Calu3 (cell line): ENCODE measurements around the gene SH2D4B. TPM values are rescaled to one million over a fixed set of nuclear protein-coding genes. Genes with fewer than 3 reads are reported as not detected.
A peak's percentile ranks its signal among the peaks of the same experiment; 100 is the strongest.

Experiments
- BruUV-seq: library from RNA; stranded (reverse); fragments of 400-500 nt; replicated peaks from 2 replicates; lab custom pipeline; 2021; lab: Mats Ljungman, UMichigan
- CTCF ChIA-PET: fragments of 300-600 bp; sonication (Branson Sonifier 250); formaldehyde crosslinking; loops from one replicate; lab custom pipeline; 2022; ENCODE audit warnings: antibody characterized with exemption; lab: Charles Lee
- DNase-seq: peaks from one replicate; pipeline ENCODE4 v3.0.0; 2022
- H3K27ac Mint-ChIP-seq: one replicate; pipeline ENCODE4 v1.8.0; 2022; ENCODE audit warnings: mixed read lengths; ENCODE audit not compliant: unreplicated experiment
- H3K27me3 Mint-ChIP-seq: one replicate; pipeline ENCODE4 v1.8.0; 2022; ENCODE audit warnings: mixed read lengths; ENCODE audit not compliant: unreplicated experiment
- H3K36me3 Mint-ChIP-seq: one replicate; pipeline ENCODE4 v1.8.0; 2022; ENCODE audit warnings: mild to moderate bottlenecking, moderate library complexity, mixed read lengths; ENCODE audit not compliant: insufficient read depth, unreplicated experiment
- H3K4me1 Mint-ChIP-seq: one replicate; pipeline ENCODE4 v1.8.0; 2022; ENCODE audit warnings: mild to moderate bottlenecking, low read depth, mixed read lengths; ENCODE audit not compliant: unreplicated experiment
- H3K4me3 Mint-ChIP-seq: one replicate; pipeline ENCODE4 v1.8.0; 2022; ENCODE audit warnings: mild to moderate bottlenecking, low read depth, moderate library complexity, mixed read lengths; ENCODE audit not compliant: unreplicated experiment
- H3K9me3 Mint-ChIP-seq: one replicate; pipeline ENCODE4 v1.8.0; 2022; ENCODE audit warnings: low read depth, mixed read lengths; ENCODE audit not compliant: unreplicated experiment
- intact Hi-C: fragments of 100-400 bp; cut with micrococcal nuclease; formaldehyde crosslinking; loops from one replicate; pipeline ENCODE4 v1.10.0; 2022; ENCODE audit not compliant: unreplicated experiment
- total RNA-seq: library from RNA; stranded (reverse); gene quantifications from 2 replicates; pipeline ENCODE4 v1.2.3, GENCODE V29; 2022
- TF ChIP-seq, protein P1 (sequence below): fragments of 200-600 bp; IDR thresholded peaks from one replicate; pipeline ENCODE4 v1.8.0; 2022; ENCODE audit warnings: antibody characterized with exemption; ENCODE audit not compliant: unreplicated experiment

The SH2D4B gene
- total RNA-seq, 1 experiment from 2014 or later = not detected

DNA sequence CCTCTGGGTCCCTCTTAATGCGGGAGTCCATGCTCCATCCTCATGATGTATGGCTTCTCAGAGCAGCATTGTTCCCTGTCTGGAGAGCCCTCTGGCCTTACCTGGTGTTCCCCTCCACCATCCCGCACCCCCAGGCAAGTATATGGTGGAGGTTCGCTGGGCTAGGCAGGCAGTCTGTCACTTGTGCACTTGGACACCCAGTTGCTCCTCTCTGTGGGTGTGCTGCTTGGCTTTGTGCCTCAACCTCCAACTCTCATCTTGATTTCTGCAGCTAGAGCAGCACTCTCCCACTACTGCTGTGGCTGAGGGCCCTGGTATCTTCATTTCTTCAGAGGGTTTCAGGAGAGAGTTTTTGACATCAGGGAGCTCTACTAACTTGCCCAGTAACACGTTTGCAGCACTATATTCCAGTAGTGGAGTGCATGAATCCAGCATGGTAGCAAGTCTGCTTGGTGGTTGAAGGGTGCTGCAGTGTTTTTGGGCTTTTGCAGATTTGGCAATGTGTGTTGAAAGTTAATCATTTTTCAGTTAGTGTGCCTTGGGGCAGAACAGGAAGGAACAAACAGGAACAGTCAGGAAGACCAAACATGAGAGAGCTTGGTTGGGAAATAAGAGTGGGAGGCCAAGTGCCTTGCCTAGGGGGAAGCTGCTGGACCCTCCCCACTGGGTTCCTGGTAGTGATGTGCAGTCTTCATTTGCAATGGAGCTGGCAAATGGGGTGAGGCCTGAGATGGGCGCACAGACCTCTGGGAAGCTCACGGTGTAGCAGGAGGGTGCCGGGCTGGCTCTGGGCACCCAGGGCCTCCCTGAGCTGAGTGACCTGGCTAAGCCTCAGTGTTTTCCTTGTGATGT lies 46.2 kb upstream of the SH2D4B start:
- Mint-ChIP-seq H3K27me3 (no peaks in the 10 kb centered on the region), H3K4me1 (peaks cover 53% of the 10 kb centered on the region), H3K4me3 (no peak overlapping the region), H3K9me3 (no peaks in the 10 kb centered on the region), H3K27ac (peak overlapping the region; percentile 7), H3K36me3 (peaks cover 8% of the 10 kb centered on the region)
- no peak for DNase-seq
- CTCF ChIA-PET = interaction anchor here (1.2 to 1.4 kb wide), 3 partner anchors 10 to 47 kb away, joined by 3 to 7 read pairs (median 3); no protein-coding TSS in a partner anchor
- BruUV-seq = no TSS peak
- intact Hi-C loops = no loop called here
- TF ChIP-seq, protein P1, sequence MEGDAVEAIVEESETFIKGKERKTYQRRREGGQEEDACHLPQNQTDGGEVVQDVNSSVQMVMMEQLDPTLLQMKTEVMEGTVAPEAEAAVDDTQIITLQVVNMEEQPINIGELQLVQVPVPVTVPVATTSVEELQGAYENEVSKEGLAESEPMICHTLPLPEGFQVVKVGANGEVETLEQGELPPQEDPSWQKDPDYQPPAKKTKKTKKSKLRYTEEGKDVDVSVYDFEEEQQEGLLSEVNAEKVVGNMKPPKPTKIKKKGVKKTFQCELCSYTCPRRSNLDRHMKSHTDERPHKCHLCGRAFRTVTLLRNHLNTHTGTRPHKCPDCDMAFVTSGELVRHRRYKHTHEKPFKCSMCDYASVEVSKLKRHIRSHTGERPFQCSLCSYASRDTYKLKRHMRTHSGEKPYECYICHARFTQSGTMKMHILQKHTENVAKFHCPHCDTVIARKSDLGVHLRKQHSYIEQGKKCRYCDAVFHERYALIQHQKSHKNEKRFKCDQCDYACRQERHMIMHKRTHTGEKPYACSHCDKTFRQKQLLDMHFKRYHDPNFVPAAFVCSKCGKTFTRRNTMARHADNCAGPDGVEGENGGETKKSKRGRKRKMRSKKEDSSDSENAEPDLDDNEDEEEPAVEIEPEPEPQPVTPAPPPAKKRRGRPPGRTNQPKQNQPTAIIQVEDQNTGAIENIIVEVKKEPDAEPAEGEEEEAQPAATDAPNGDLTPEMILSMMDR = no peak

DNA sequence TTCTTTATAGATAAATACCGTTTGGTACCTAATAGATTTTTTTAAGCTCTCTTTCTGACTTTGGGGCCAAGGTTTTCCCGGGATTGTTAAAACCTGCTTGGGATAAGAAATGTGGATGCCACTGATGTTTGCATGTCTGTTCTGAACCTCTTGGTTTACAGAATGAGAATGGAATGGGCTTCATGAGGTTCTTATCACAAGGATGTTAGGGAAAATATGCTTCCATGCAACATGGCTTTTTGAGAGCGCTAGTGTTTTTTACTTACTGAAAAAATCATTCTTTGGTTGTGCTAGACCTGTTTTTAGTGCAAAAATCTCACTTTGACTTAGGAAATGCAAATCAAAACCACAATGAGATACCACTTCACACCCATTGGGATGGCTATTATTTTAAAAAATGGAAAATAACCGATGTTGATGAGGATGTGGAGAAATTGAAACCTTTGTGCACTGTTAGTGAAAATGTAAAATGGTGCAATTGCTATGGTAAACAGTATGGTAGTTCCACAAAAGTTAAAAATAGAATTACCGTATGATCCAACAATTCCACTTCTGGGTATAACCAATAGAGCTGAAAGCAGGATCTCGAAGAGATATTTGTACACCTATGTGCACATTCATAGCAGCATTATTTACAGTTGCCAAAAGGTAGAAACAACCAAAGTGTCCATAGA lies 44.7 kb upstream of the SH2D4B start:
- intact Hi-C loops = no loop called here
- Mint-ChIP-seq H3K27me3 (no peaks in the 10 kb centered on the region), H3K4me3 (no peak overlapping the region), H3K9me3 (no peaks in the 10 kb centered on the region), H3K36me3 (peaks cover 12% of the 10 kb centered on the region), H3K27ac (no peak overlapping the region), H3K4me1 (peaks cover 68% of the 10 kb centered on the region)
- CTCF ChIA-PET = no interaction called here
- DNase-seq = no peak
- TF ChIP-seq, protein P1 = no peak
- BruUV-seq = no TSS peak

DNA sequence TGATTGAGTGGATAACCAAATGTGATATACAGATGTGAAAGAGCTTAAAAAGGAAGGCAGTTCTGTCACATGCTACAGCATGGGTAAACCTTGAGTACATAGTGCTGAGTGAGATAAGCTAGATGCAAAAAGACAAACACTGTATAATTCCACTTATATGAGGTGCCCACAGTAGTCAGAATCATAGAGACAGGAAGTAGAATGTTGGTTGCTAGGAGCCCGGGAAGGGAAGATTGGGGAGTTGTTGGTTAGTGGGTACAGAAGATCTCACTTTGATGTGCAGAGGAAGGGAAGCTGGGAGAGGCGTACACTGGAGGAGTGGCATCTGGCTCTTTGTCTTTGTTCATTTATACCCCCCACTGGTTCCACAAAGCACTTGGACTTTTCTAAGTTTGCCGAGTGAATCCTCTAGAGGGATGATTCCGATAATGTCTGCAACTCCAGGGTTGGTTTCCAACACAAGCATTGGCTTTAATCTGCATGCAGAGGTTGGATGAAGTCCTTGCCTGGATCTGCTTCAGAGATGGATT lies 44.1 kb upstream of the SH2D4B start:
- DNase-seq = no peak
- intact Hi-C loops = no loop called here
- no TSS peak for BruUV-seq
- TF ChIP-seq, protein P1 = no peak
- CTCF ChIA-PET = no interaction called here
- Mint-ChIP-seq H3K4me1 (peaks cover 75% of the 10 kb centered on the region), H3K4me3 (no peak overlapping the region), H3K9me3 (no peaks in the 10 kb centered on the region), H3K27ac (no peak overlapping the region), H3K36me3 (peaks cover 12% of the 10 kb centered on the region), H3K27me3 (no peaks in the 10 kb centered on the region)

DNA sequence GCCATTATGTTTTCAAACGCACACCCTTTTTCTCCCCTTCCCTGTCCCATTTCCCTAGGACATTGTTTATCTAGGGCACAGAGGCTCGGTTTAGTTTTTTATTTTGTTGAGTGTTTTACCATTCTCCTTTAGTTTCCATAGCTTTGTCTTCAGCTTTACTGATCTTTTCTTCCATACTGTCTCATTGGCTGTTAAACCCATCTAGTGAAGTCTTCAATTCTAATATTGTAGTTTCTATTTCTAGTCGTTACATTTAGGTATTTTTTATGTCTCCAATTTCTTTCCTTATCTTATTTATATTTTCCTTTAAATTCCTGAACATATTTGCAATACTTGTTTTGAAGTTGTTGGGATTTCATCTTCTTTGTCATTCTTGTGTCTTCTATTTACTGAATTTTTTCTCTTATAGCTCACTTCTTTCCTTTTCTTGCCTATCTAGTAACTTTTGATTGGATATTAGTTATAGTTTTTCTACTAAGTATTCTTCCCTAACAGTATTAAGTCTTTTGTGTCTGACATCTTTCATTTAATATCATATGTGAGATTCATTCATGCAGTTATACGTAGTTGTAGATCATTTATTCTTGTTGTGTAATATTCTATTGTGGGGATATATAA lies 41.0 kb upstream of the SH2D4B start:
- CTCF ChIA-PET = interaction anchor here (0.6 kb wide), 1 partner anchor 1445 kb away, joined by 3 read pairs; no protein-coding TSS in a partner anchor
- intact Hi-C loops = no loop called here
- H3K27ac Mint-ChIP-seq = no peak overlapping the region
- no peak overlapping the region for H3K4me3 Mint-ChIP-seq
- no peaks in the 10 kb centered on the region for H3K27me3 Mint-ChIP-seq
- peaks cover 16% of the 10 kb centered on the region for H3K36me3 Mint-ChIP-seq
- H3K9me3 Mint-ChIP-seq = no peaks in the 10 kb centered on the region
- TF ChIP-seq, protein P1 = no peak
- H3K4me1 Mint-ChIP-seq = peaks cover 83% of the 10 kb centered on the region
- no TSS peak for BruUV-seq
- no peak for DNase-seq
